Measurements from ENCODE around the gene CSHL1.
"Not testable (repeated sequence)": the region's sequence is repeated elsewhere in the genome, so short reads cannot be mapped to it uniquely, and the experiment has no call there.

CSHL1 gene

DNA sequence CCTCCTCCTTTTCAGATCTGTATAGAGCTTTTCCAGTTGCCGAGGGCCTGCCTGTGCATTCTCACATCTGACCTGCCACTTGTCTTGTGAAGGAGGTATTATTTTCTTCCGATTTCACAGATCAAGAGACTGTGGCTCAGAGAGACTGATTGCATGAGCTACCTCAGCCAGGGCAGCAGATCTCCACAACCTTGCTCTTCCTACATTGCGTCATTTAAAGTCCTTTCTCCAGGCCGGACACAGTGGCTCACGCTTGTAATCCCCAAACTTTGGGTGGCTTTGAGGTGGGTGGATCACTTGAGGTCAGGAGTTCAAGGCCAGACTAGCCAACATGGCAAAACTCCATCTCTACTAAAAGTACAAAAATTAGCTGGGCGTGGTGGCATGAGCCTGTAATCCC, 9.0 kb upstream of the CSHL1 start:
- not testable (repeated sequence) for H3K79me1 ChIP-seq (ENCODE audit: low read length); H3K9ac ChIP-seq (ENCODE audit: low read length); DNase-seq; H3K9me3 ChIP-seq (ENCODE audit: insufficient read depth, low read depth, low read length); H3K4me3 ChIP-seq (ENCODE audit: low read depth, low read length); H3K18ac ChIP-seq (ENCODE audit: low read length); H2BK120ac ChIP-seq (ENCODE audit: insufficient read depth, low read length, poor library complexity); H3K27ac ChIP-seq (ENCODE audit: low read depth, low read length); H2BK12ac ChIP-seq (ENCODE audit: low read length); H2AK5ac ChIP-seq (ENCODE audit: low read length); H3K23ac ChIP-seq (ENCODE audit: low read length); H3K4me2 ChIP-seq (ENCODE audit: low read length); H3K79me2 ChIP-seq (ENCODE audit: control insufficient read depth, insufficient read depth, low read length, poor library complexity); H3K27me3 ChIP-seq (ENCODE audit: insufficient read depth, low read length); H3K4ac ChIP-seq (ENCODE audit: low read depth, low read length); H4K12ac ChIP-seq (ENCODE audit: low read depth, low read length); H3K14ac ChIP-seq (ENCODE audit: low read length); H2BK5ac ChIP-seq (ENCODE audit: low read depth, low read length, poor library complexity); H4K91ac ChIP-seq (ENCODE audit: low read depth, low read length); H4K8ac ChIP-seq (ENCODE audit: low read depth, low read length); H2AFZ ChIP-seq (ENCODE audit: insufficient read depth, low read length, poor library complexity); H3K4me1 ChIP-seq (ENCODE audit: control insufficient read depth in 1 of 2, insufficient read depth in 2 of 2, low read length in 2 of 2); H3K36me3 ChIP-seq (ENCODE audit: control insufficient read depth in 1 of 2, insufficient read depth in 2 of 2, low read length in 2 of 2)
- no CpG with 5 or more reads among the region's 6 CpGs for WGBS (ENCODE audit: extremely low coverage, insufficient coverage, insufficient read length)

DNA sequence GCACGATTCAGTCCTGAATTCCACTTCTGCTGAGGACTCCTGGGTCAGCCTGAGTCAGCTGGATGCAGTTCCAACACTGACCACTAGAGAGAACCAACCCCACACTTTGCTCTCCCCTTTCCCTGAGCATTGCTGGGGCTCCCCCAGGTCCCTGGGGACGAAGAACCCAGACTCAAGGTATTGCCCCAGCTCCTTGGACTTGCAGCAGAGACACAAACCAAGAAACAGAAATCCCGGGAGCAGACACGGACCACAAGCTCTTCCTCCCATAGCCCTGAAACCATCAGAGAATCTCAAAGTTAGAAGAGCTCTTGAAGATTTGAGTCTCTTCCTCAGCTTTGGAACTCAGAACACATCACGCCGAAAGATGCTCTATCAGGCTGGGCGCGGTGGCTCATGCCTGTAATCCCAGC, 8.3 kb upstream of the CSHL1 start:
- H3K4me1 ChIP-seq (ENCODE audit: control insufficient read depth in 1 of 2, insufficient read depth in 2 of 2, low read length in 2 of 2) = no peaks in the 10 kb centered on the region
- H4K12ac ChIP-seq (ENCODE audit: low read depth, low read length) = no peak overlapping the region
- peak; percentile 10 to 57 for DNase-seq
- H2AK5ac ChIP-seq (ENCODE audit: low read length) = no peak overlapping the region
- no peaks in the 10 kb centered on the region for H3K79me2 ChIP-seq (ENCODE audit: control insufficient read depth, insufficient read depth, low read length, poor library complexity)
- no peak overlapping the region for H2BK120ac ChIP-seq (ENCODE audit: insufficient read depth, low read length, poor library complexity)
- no peak overlapping the region for H2AFZ ChIP-seq (ENCODE audit: insufficient read depth, low read length, poor library complexity)
- no peak overlapping the region for H3K4me2 ChIP-seq (ENCODE audit: low read length)
- H3K36me3 ChIP-seq (ENCODE audit: control insufficient read depth in 1 of 2, insufficient read depth in 2 of 2, low read length in 2 of 2) = no peaks in the 10 kb centered on the region
- H3K4ac ChIP-seq (ENCODE audit: low read depth, low read length) = no peak overlapping the region
- H3K14ac ChIP-seq (ENCODE audit: low read length) = no peak overlapping the region
- no CpG with 5 or more reads among the region's 8 CpGs for WGBS (ENCODE audit: extremely low coverage, insufficient coverage, insufficient read length)
- H2BK12ac ChIP-seq (ENCODE audit: low read length) = no peak overlapping the region
- H3K4me3 ChIP-seq (ENCODE audit: low read depth, low read length) = no peak overlapping the region
- H3K27ac ChIP-seq (ENCODE audit: low read depth, low read length) = no peak overlapping the region
- H3K9me3 ChIP-seq (ENCODE audit: insufficient read depth, low read depth, low read length) = no peaks in the 10 kb centered on the region
- H3K27me3 ChIP-seq (ENCODE audit: insufficient read depth, low read length) = no peaks in the 10 kb centered on the region
- no peak overlapping the region for H3K18ac ChIP-seq (ENCODE audit: low read length)
- H3K9ac ChIP-seq (ENCODE audit: low read length) = no peak overlapping the region
- no peak overlapping the region for H2BK5ac ChIP-seq (ENCODE audit: low read depth, low read length, poor library complexity)
- H4K91ac ChIP-seq (ENCODE audit: low read depth, low read length) = no peak overlapping the region
- no peak overlapping the region for H4K8ac ChIP-seq (ENCODE audit: low read depth, low read length)
- H3K79me1 ChIP-seq (ENCODE audit: low read length) = no peaks in the 10 kb centered on the region
- H3K23ac ChIP-seq (ENCODE audit: low read length) = no peak overlapping the region

- not testable (repeated sequence) for H4K12ac ChIP-seq (ENCODE audit: low read depth, low read length); H3K23ac ChIP-seq (ENCODE audit: low read length); H3K9ac ChIP-seq (ENCODE audit: low read length); H2AK5ac ChIP-seq (ENCODE audit: low read length); H3K4ac ChIP-seq (ENCODE audit: low read depth, low read length); H2BK120ac ChIP-seq (ENCODE audit: insufficient read depth, low read length, poor library complexity); H2BK12ac ChIP-seq (ENCODE audit: low read length); H2BK5ac ChIP-seq (ENCODE audit: low read depth, low read length, poor library complexity); H3K4me2 ChIP-seq (ENCODE audit: low read length); DNase-seq; H3K79me1 ChIP-seq (ENCODE audit: low read length); H3K27me3 ChIP-seq (ENCODE audit: insufficient read depth, low read length); H3K27ac ChIP-seq (ENCODE audit: low read depth, low read length); H3K4me1 ChIP-seq (ENCODE audit: control insufficient read depth in 1 of 2, insufficient read depth in 2 of 2, low read length in 2 of 2); H3K14ac ChIP-seq (ENCODE audit: low read length); H4K91ac ChIP-seq (ENCODE audit: low read depth, low read length); H2AFZ ChIP-seq (ENCODE audit: insufficient read depth, low read length, poor library complexity); H3K9me3 ChIP-seq (ENCODE audit: insufficient read depth, low read depth, low read length); H3K79me2 ChIP-seq (ENCODE audit: control insufficient read depth, insufficient read depth, low read length, poor library complexity); H3K18ac ChIP-seq (ENCODE audit: low read length); H3K4me3 ChIP-seq (ENCODE audit: low read depth, low read length); H3K36me3 ChIP-seq (ENCODE audit: control insufficient read depth in 1 of 2, insufficient read depth in 2 of 2, low read length in 2 of 2); H4K8ac ChIP-seq (ENCODE audit: low read depth, low read length)
- WGBS (ENCODE audit: extremely low coverage, insufficient coverage, insufficient read length) = no CpG with 5 or more reads among the region's 10 CpGs
Measured at GRCh38 chr17:63918789-63919305, 7.8 kb upstream of the CSHL1 start, which contains the start of gene GH1. Gene GH1, minus strand, starts transcription at chr17:63918839. Its CDS starts 63 bp downstream, at chr17:63918776.

DNA sequence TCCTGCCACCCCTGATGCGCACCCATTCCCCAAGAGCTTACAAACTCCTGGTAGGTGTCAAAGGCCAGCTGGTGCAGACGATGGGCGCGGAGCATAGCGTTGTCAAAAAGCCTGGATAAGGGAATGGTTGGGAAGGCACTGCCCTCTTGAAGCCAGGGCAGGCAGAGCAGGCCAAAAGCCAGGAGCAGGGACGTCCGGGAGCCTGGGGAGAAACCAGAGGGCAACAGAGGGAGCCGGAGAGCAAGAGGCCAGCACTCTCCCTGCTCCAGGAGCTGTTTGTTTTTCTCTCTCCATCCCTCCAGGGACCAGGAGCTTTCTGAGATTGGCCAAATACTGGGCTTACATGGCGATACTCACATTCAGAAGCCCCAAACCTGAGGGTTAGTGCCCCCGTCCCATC, 7.2 kb upstream of the CSHL1 start:
- WGBS (ENCODE audit: extremely low coverage, insufficient coverage, insufficient read length) = no CpG with 5 or more reads among the region's 10 CpGs
- H3K9ac ChIP-seq (ENCODE audit: low read length) = no peak overlapping the region
- no peak overlapping the region for H2AFZ ChIP-seq (ENCODE audit: insufficient read depth, low read length, poor library complexity)
- H3K4me2 ChIP-seq (ENCODE audit: low read length) = no peak overlapping the region
- no peak overlapping the region for H3K4me3 ChIP-seq (ENCODE audit: low read depth, low read length)
- H3K4me1 ChIP-seq (ENCODE audit: control insufficient read depth in 1 of 2, insufficient read depth in 2 of 2, low read length in 2 of 2) = no peaks in the 10 kb centered on the region
- H4K8ac ChIP-seq (ENCODE audit: low read depth, low read length) = no peak overlapping the region
- no peak overlapping the region for H4K91ac ChIP-seq (ENCODE audit: low read depth, low read length)
- H2BK12ac ChIP-seq (ENCODE audit: low read length) = no peak overlapping the region
- no peaks in the 10 kb centered on the region for H3K79me2 ChIP-seq (ENCODE audit: control insufficient read depth, insufficient read depth, low read length, poor library complexity)
- no peak overlapping the region for H4K12ac ChIP-seq (ENCODE audit: low read depth, low read length)
- H3K9me3 ChIP-seq (ENCODE audit: insufficient read depth, low read depth, low read length) = no peaks in the 10 kb centered on the region
- H3K4ac ChIP-seq (ENCODE audit: low read depth, low read length) = no peak overlapping the region
- DNase-seq = no peak
- no peak overlapping the region for H3K23ac ChIP-seq (ENCODE audit: low read length)
- H2BK5ac ChIP-seq (ENCODE audit: low read depth, low read length, poor library complexity) = no peak overlapping the region
- H3K18ac ChIP-seq (ENCODE audit: low read length) = no peak overlapping the region
- H3K27me3 ChIP-seq (ENCODE audit: insufficient read depth, low read length) = no peaks in the 10 kb centered on the region
- H3K36me3 ChIP-seq (ENCODE audit: control insufficient read depth in 1 of 2, insufficient read depth in 2 of 2, low read length in 2 of 2) = no peaks in the 10 kb centered on the region
- H3K14ac ChIP-seq (ENCODE audit: low read length) = no peak overlapping the region
- no peak overlapping the region for H3K27ac ChIP-seq (ENCODE audit: low read depth, low read length)
- H3K79me1 ChIP-seq (ENCODE audit: low read length) = no peaks in the 10 kb centered on the region
- no peak overlapping the region for H2AK5ac ChIP-seq (ENCODE audit: low read length)
- H2BK120ac ChIP-seq (ENCODE audit: insufficient read depth, low read length, poor library complexity) = no peak overlapping the region
